H54 (cell line): ENCODE measurements around the gene OLFML1.
"Not testable (repeated sequence)": the region's sequence is repeated elsewhere in the genome, so short reads cannot be mapped to it uniquely, and the experiment has no call there.

Source experiments
- DNase-seq: peaks from one replicate; pipeline ENCODE4 v3.0.0; 2011; ENCODE audit warnings: low spot score, mixed read lengths; ENCODE audit not compliant: insufficient read length
- FAIRE-seq: peaks from 3 replicates; lab custom pipeline; 2011; peaks lifted over from hg19 to GRCh38; lab: Jason Lieb, UNC
- POLR2A ChIP-seq: IDR thresholded peaks from 2 replicates; pipeline ENCODE4 v1.6.1; 2011; ENCODE audit warnings: low read depth, mild to moderate bottlenecking, low read length

OLFML1 gene

DNA sequence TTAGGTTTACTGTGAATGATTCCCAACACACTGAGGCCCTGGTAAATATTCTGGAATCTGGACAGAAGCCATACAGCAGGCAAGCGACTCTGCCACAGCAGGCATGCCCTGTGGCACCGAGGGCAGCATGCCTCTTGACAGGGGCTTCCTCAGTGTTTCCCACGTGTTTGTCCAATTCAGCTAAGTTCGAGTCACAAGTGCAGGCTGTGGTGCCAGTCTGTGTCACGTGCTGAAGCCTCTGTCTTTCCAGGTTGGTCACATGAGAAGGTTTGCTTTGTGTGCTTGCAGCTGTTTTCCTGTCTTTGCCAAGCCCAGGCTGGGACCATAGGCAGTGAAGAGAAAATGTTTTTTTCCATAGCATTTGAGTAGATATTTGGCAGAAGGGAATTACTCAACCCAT lies 26.1 kb downstream of the OLFML1 start:
- TF ChIP-seq POLR2A: no peak
- FAIRE-seq: no peak
- DNase-seq: no peak

DNA sequence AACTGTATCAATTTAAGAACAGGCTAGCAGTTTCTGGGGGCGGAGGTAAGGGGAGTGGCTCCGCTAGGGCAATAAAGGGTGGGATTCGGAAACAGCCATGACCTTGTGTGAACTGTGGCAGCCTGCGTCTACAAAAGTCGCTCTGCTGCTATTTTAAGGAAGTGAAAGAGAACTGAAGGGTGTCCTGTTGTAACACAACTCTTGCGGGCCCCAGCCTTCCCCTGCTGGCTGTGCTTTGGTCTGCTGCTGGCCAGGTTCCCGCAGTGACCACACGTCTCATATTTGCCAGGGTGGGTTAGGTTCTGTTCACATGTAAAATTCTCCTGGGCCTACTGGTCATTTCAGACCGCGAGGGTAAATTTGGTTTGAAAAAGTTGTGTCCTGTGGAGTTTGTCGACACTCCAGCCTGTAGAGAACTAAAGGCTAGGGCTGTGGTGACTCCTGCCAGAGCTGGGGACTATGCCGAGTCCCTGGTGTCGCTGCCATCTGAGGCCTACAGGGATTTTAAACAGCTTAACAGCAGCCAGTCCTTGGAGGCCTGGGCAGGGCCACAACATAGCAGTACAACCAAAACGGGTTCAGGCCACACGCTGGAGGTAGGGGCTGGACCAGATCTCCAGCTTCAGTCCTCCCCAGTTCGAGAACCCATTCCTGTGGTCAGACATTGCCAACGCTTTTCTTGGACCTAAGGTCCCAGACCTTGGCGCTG lies 27.4 kb downstream of the OLFML1 start:
- no peak for FAIRE-seq
- no peak for TF ChIP-seq POLR2A
- DNase-seq: no peak

GRCh38 chr11:7513234-7514098 lies 28.2 kb downstream of the OLFML1 start, which contains the start of gene PPFIBP2:
TSS of gene PPFIBP2 (plus strand) at chr11:7513999. CDS start at chr11:7549476, 35,477 bp downstream.
- TF ChIP-seq POLR2A: no peak
- DNase-seq (peak; percentile 52), FAIRE-seq (no peak)

- DNase-seq (no peak), FAIRE-seq (no peak)
- no peak for TF ChIP-seq POLR2A
Observed at GRCh38 chr11:7514099-7514591, 28.8 kb downstream of the OLFML1 start.

- no peak for DNase-seq
- FAIRE-seq: no peak
- no peak for TF ChIP-seq POLR2A
Observed at GRCh38 chr11:7515447-7515886, 30.2 kb downstream of the OLFML1 start.

- no peak for FAIRE-seq
Observed at GRCh38 chr11:7516475-7516874, 31.2 kb downstream of the OLFML1 start.

DNA sequence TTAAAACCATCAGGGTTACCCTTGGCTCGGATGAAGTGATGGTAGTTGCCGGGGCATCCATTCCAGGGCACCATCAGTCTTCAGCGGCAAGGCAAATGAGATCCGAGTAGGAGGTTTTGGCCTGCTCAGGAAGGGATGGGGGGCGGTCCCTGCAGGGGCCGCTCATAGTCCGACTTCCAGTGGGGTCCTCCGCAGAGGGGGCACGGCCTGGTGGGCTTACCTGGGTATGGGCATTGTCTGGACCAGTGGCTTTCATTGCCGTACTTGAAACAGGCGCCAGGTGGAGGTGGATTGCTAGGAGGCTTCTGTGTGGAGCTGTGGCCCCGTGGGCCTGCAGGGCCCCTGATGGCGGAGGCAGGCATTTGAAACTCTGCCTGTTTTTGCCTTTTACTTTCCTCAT lies 32.4 kb downstream of the OLFML1 start:
- not testable (repeated sequence) for FAIRE-seq, DNase-seq

More at GRCh38 chr11:7516475-7516874, 31.2 kb downstream of the OLFML1 start:
- DNase-seq: no peak
- TF ChIP-seq POLR2A: no peak

DNA sequence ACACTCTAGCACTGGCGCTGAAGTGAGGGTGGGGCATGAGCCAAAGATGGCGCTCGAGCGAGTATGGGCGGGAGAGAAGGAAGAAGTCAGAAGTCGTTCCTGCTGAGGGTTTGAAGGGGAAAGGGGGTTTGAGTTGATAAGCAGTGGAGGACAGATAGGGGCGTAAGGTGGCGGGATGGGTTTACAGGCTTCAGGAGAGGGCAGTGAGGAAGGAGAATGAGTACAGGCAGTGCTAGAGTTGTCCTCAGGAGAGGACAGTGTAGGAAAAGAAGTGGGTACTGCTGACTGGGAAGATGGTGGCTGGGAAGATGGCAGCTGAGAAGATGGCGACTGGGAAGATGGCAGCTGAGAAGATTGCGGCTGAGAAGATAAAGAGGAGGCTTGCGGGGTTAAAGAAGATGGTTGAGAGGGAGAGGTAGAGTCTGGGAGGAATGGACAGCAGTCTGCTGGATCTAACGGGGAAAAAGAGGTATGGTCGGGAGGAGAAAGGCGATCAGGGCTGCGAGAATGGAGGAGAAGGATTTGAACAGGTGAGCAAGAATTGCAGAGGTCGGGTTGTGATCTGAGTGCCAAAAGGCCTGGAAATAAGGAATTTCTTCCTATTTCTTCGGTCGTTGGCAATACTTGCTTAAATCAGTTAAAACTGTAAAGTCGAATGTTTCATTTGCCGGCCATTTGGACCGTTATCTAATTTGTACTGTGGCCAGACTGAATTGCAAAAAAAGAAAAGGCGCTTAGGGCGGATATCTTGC lies 33.7 kb downstream of the OLFML1 start:
- no peak for DNase-seq
- no peak for TF ChIP-seq POLR2A
- FAIRE-seq: no peak

DNA sequence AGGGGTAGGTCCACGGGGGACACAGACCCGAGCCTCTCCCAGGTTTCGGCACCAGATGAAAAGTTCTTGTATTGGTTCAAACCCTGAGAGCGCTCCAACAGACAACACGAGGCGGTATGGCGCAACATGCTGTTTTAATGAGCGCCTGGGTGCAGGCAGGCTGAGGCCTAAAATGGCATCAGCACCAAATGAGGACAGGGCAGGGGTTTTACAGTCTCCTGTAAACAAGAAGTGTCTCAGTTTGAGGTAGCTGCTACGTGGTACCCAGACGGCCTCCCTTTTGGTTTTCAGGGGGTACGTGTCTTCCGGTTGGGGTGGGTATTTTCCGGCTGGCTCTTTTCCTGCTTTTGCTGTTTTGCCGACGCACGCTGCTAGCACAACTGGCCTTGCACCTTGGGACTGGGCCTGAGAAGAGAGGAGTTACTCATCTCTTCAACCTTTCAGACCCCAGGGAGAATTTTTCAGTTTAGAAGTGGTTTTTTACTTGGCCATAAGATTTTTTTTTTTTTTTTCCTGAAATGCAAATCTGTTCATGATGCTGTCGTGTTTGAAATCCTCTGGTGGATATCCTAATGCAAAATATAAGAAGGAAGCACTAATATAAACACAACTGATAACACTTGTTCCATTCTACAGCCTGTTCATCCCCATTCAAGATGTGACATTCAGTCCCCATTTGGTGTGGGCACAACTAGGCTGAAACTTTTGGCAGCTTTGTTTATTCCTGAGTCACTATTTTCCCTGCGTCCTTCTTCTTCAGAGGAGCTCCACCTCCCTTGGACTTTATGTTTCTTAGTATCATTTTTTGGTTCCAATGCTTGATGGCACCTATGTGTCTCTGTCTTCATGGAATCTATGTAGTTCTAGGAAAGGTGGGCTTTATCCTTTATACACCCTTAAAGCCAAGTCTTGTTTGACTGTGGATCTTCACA lies 35.0 kb downstream of the OLFML1 start:
- TF ChIP-seq POLR2A: no peak
- FAIRE-seq: no peak
- DNase-seq: no peak

- no peak for DNase-seq
- no peak for FAIRE-seq
- TF ChIP-seq POLR2A: no peak
Observed at GRCh38 chr11:7520981-7521487, 35.7 kb downstream of the OLFML1 start.

- TF ChIP-seq POLR2A: no peak
- FAIRE-seq (no peak), DNase-seq (no peak)
Observed at GRCh38 chr11:7522121-7522520, 36.8 kb downstream of the OLFML1 start.

DNA sequence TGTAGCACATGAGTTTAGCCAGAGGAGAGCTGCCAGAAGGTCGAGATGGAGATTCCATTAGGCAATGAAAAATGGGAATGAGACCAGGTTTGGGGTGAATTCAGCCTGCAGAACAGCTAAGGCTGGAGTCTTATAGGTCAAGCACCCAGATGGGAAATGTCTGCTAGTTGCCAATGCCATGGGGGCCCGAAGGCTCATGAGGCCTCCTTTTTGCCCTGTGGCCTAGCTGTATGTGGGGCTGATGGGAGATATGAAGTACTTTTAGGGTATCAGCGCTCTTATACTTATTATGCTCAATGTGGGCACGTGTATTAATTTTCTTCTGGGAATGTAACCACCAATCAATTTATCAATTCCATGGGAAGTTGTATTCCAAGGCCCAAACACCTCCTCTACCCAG lies 37.2 kb downstream of the OLFML1 start:
- FAIRE-seq (no peak), DNase-seq (no peak)
- no peak for TF ChIP-seq POLR2A
